Panc1 (cell line): ENCODE data around the gene ZNF146. TPM values are rescaled to one million over a fixed set of nuclear protein-coding genes. Genes with fewer than 3 reads are reported as not detected.

Experiments
- ATAC-seq: fragments of 200-7000 bp; cut with Tn5 transposase; 2 replicates; pipeline ENCODE4 v1.9.1; 2020; ENCODE audit warnings: mild to moderate bottlenecking, moderate library complexity
- BruUV-seq: library from RNA; stranded (reverse); fragments of 400-500 nt; replicated peaks from 2 replicates; lab custom pipeline; 2021; lab: Mats Ljungman, UMichigan
- CTCF ChIA-PET: fragments of 300-600 bp; sonication (Branson Sonifier 250); formaldehyde crosslinking; loops from one replicate; lab custom pipeline; 2022; ENCODE audit warnings: antibody characterized with exemption; lab: Charles Lee
- POLR2A ChIA-PET: fragments of 300-600 bp; sonication (Branson Sonifier 250); formaldehyde crosslinking; loops from one replicate; lab custom pipeline; 2022; ENCODE audit warnings: antibody characterized with exemption; lab: Charles Lee
- DNase-seq: peaks from one replicate; pipeline ENCODE4 v3.0.0-alpha.2; 2010; ENCODE audit warnings: low read depth, low spot score
- H3K27ac ChIP-seq: 2 replicates; pipeline ENCODE4 v1.5.1; 2011; ENCODE audit warnings: mild to moderate bottlenecking, low read length, inconsistent platforms
- H3K27me3 ChIP-seq: fragments of 200-500 bp; sonication (Bioruptor generic); 2 replicates; pipeline ENCODE4 v1.6.0; 2014; ENCODE audit warnings: low read length, inconsistent platforms; ENCODE audit not compliant: control insufficient read depth, insufficient read depth
- H3K36me3 ChIP-seq: fragments of 200-500 bp; sonication (Bioruptor generic); 2 replicates; pipeline ENCODE4 v1.5.1; 2014; ENCODE audit warnings: inconsistent platforms, mild to moderate bottlenecking, low read length, moderate library complexity; ENCODE audit not compliant: control insufficient read depth, insufficient read depth
- H3K4me1 ChIP-seq: 2 replicates; pipeline ENCODE4 v1.5.1; 2011; ENCODE audit warnings: inconsistent platforms, mild to moderate bottlenecking, low read length, moderate library complexity; ENCODE audit not compliant: control insufficient read depth, insufficient read depth
- H3K4me3 ChIP-seq, 2 experiments: 2 replicates each; pipeline ENCODE4 v1.5.1; 2011 to 2012; ENCODE audit warnings: low read depth in 2 of 2, low read length in 2 of 2, mild to moderate bottlenecking in 2 of 2, inconsistent platforms in 1 of 2, moderate library complexity in 1 of 2
- H3K9me3 ChIP-seq: fragments of 200-500 bp; sonication (Bioruptor generic); 2 replicates; pipeline ENCODE4 v1.5.1; 2014; ENCODE audit warnings: low read depth, mild to moderate bottlenecking, inconsistent platforms, low read length, moderate library complexity; ENCODE audit not compliant: control insufficient read depth, insufficient read depth
- POLR2AphosphoS5 ChIP-seq: IDR thresholded peaks from 2 replicates; pipeline ENCODE4 v1.6.1; 2012; ENCODE audit warnings: mild to moderate bottlenecking, low read depth, low read length, moderate library complexity
- SIN3A ChIP-seq: IDR thresholded peaks from 2 replicates; pipeline ENCODE4 v1.6.1; 2012; ENCODE audit warnings: low read depth, mild to moderate bottlenecking, low read length, moderate library complexity, borderline replicate concordance; ENCODE audit not compliant: insufficient read depth
- TCF7L2 ChIP-seq: IDR thresholded peaks from 2 replicates; pipeline ENCODE4 v1.6.1; 2011; ENCODE audit warnings: mild to moderate bottlenecking, low read depth, low read length, inconsistent platforms
- in situ Hi-C: cut with HindIII; loops from 2 replicates; pipeline ENCODE4 v1.10.0; 2016; ENCODE audit warnings: low sequenced_read_pairs, low pct_unique_long_range_greater_than_20kb
- intact Hi-C: fragments of 100-400 bp; cut with micrococcal nuclease; formaldehyde crosslinking; loops from one replicate; pipeline ENCODE4 v1.10.0; 2022; ENCODE audit not compliant: unreplicated experiment
- total RNA-seq: library from RNA; stranded (reverse); gene quantifications from one replicate; pipeline ENCODE4 v1.2.1, GENCODE V29; 2021; ENCODE audit not compliant: unreplicated experiment
- TF ChIP-seq, protein P1 (sequence below): fragments of 450-650 bp; IDR thresholded peaks from 2 replicates; pipeline ENCODE4 v1.5.1; 2017; ENCODE audit warnings: mild to moderate bottlenecking
- TF ChIP-seq, protein P2 (sequence below), 2 experiments: IDR thresholded peaks; 2 replicates each; pipeline ENCODE4 v1.6.1; 2011 to 2012; ENCODE audit warnings: low read depth in 2 of 2, control low read depth in 1 of 2, low read length in 1 of 2, mild to moderate bottlenecking in 1 of 2, moderate library complexity in 1 of 2; ENCODE audit not compliant: insufficient read depth in 1 of 2

The ZNF146 gene
- total RNA-seq, 1 experiment from 2014 or later: 121 TPM

DNA sequence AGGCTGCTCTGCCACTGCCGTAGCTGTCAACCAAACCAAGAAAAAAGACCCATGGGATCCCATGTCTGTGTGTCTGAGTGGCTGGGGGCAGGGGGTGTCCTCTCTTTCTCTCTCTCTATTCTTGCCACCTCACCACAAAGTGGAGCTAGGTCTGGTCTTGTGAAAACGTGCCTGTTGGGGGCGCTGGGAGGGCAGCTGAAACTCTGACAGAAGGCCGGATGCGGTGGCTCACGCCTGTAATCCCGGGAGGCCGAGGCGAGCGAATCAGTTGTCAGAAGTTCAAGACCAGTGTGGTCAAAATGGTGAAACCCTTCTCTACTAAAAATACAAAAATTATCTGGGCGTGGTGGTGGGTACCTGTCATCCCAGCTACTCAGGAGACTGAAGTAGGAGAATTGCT is 29.2 kb downstream of the ZNF146 start:
- no TSS peak for BruUV-seq

DNA sequence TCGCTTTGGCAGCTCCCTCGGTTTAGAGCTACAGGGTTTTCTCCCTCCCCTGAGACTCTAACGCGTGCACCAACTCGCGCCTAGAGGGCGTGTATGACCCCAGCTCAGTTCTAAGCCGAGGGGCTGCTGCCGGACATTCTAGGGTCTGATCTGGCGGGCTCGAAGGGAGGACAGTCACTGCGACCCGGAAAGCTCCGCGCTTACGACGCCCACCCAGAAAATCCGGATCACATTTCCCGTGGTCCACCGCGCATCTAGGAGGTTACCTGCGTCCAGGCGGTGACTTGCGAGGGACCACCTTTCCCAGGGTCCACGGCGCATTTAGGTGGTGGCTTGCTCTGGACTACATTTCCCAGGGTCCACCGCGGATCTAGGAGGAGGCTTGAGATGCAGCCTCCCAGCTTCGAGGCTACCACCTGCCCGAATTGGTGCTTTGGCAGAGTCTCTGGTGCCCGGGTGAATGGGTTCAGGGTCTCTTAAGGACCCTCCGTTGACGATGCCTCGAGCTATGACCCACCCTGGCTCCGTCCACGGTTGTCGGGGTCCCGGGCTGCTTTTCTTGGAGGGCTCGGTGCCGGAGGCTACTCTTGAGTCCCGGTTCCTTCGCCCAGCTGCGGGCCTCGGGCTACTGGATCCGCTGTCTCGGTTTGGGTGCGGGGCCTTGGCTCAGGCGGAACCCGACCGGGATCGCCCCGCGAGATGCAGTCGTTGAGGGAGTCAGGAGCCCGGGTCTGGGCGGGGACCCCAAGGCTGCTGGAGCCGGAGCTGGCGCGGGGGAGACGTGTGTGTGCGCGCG is 30.5 kb downstream of the ZNF146 start:
- Histone ChIP-seq H3K36me3 (no peaks in the 10 kb centered on the region), H3K27ac (no peak overlapping the region), H3K4me1 (no peaks in the 10 kb centered on the region), H3K27me3 (no peaks in the 10 kb centered on the region), H3K4me3 (peak overlapping the region in 1 of 2 experiments; percentile 9; a peak in 2 of 4 replicates), H3K9me3 (no peaks in the 10 kb centered on the region)
- ATAC-seq (no peak; the same call in 1 of the 2 replicates), DNase-seq (no peak)
- no TSS peak for BruUV-seq
- ChIA-PET POLR2A (no interaction called here), CTCF (no interaction called here)
- TF ChIP-seq SIN3A (no peak), TCF7L2 (no peak), POLR2AphosphoS5 (no peak)
- TF ChIP-seq, protein P1, sequence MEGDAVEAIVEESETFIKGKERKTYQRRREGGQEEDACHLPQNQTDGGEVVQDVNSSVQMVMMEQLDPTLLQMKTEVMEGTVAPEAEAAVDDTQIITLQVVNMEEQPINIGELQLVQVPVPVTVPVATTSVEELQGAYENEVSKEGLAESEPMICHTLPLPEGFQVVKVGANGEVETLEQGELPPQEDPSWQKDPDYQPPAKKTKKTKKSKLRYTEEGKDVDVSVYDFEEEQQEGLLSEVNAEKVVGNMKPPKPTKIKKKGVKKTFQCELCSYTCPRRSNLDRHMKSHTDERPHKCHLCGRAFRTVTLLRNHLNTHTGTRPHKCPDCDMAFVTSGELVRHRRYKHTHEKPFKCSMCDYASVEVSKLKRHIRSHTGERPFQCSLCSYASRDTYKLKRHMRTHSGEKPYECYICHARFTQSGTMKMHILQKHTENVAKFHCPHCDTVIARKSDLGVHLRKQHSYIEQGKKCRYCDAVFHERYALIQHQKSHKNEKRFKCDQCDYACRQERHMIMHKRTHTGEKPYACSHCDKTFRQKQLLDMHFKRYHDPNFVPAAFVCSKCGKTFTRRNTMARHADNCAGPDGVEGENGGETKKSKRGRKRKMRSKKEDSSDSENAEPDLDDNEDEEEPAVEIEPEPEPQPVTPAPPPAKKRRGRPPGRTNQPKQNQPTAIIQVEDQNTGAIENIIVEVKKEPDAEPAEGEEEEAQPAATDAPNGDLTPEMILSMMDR: no peak
- TF ChIP-seq, protein P2, sequence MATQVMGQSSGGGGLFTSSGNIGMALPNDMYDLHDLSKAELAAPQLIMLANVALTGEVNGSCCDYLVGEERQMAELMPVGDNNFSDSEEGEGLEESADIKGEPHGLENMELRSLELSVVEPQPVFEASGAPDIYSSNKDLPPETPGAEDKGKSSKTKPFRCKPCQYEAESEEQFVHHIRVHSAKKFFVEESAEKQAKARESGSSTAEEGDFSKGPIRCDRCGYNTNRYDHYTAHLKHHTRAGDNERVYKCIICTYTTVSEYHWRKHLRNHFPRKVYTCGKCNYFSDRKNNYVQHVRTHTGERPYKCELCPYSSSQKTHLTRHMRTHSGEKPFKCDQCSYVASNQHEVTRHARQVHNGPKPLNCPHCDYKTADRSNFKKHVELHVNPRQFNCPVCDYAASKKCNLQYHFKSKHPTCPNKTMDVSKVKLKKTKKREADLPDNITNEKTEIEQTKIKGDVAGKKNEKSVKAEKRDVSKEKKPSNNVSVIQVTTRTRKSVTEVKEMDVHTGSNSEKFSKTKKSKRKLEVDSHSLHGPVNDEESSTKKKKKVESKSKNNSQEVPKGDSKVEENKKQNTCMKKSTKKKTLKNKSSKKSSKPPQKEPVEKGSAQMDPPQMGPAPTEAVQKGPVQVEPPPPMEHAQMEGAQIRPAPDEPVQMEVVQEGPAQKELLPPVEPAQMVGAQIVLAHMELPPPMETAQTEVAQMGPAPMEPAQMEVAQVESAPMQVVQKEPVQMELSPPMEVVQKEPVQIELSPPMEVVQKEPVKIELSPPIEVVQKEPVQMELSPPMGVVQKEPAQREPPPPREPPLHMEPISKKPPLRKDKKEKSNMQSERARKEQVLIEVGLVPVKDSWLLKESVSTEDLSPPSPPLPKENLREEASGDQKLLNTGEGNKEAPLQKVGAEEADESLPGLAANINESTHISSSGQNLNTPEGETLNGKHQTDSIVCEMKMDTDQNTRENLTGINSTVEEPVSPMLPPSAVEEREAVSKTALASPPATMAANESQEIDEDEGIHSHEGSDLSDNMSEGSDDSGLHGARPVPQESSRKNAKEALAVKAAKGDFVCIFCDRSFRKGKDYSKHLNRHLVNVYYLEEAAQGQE (IDR thresholded peaks at IDR 0.05; ENCODE audit: insufficient read depth in 1 of 2, low read depth in 2 of 2, low read length in 1 of 2): no peak
- intact Hi-C loops: no loop called here
- in situ Hi-C loops: no loop called here

More for the DNA sequence above, 29.2 kb downstream of the ZNF146 start:
- H3K36me3 ChIP-seq: no peaks in the 10 kb centered on the region
- H3K4me1 ChIP-seq: no peaks in the 10 kb centered on the region
- ChIA-PET CTCF (no interaction called here), POLR2A (no interaction called here)
- no peak overlapping the region for H3K27ac ChIP-seq
- H3K27me3 ChIP-seq: no peaks in the 10 kb centered on the region
- H3K4me3 ChIP-seq: no peak overlapping the region
- ATAC-seq (no peak), DNase-seq (no peak)
- intact Hi-C loops (no loop called here), in situ Hi-C loops (no loop called here)
- TF ChIP-seq TCF7L2: no peak
- H3K9me3 ChIP-seq: no peaks in the 10 kb centered on the region

DNA sequence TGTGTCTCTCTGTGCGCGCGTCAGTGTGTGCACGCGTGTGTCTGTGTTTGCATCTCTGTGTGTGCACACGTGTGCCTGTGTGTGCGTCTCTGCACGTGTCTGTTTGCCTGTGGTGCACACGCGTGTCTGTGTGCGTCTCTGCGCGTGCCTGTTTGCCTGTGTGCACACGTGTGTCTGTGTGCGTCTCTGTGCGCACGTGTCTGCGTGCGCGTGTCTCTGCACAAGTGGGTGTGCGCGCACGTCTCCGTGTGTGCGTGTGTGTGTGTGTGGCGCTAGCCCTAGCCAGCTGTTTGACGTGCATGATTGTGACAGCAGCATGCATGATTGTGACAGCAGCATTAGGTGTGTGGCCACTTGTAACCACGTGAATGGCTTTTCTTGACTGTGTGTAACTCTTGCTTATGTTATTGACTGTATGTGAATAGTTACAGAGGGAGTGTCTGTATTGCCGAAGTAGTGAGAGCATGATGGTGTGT is 31.1 kb downstream of the ZNF146 start:
- H3K27me3 ChIP-seq: no peaks in the 10 kb centered on the region
- H3K4me1 ChIP-seq: no peaks in the 10 kb centered on the region
- TF ChIP-seq, protein P2 (IDR thresholded peaks at IDR 0.05; ENCODE audit: insufficient read depth in 1 of 2, low read depth in 2 of 2, low read length in 1 of 2): no peak
- TF ChIP-seq, protein P1: no peak
- TF ChIP-seq POLR2AphosphoS5 (no peak), SIN3A (no peak), TCF7L2 (no peak)
- intact Hi-C loops (no loop called here), in situ Hi-C loops (no loop called here)
- H3K36me3 ChIP-seq: no peaks in the 10 kb centered on the region
- no peaks in the 10 kb centered on the region for H3K9me3 ChIP-seq
- ATAC-seq (peak; percentile 40; the same call in 1 of the 2 replicates), DNase-seq (no peak)
- H3K4me3 ChIP-seq: peak overlapping the region in 1 of 2 experiments; percentile 9; a peak in 1 of 4 replicates
- ChIA-PET CTCF (no interaction called here), POLR2A (no interaction called here)
- BruUV-seq: no TSS peak
- H3K27ac ChIP-seq: no peak overlapping the region
